ENCODE measurements around the gene VENTX. TPM values are rescaled to one million over a fixed set of nuclear protein-coding genes. Genes with fewer than 3 reads are reported as not detected.

Gene VENTX
- polyA plus RNA-seq, 1 donor (not counting 4 experiments of a cell fraction or from before 2014, with no cell fraction given) = not detected

DNA sequence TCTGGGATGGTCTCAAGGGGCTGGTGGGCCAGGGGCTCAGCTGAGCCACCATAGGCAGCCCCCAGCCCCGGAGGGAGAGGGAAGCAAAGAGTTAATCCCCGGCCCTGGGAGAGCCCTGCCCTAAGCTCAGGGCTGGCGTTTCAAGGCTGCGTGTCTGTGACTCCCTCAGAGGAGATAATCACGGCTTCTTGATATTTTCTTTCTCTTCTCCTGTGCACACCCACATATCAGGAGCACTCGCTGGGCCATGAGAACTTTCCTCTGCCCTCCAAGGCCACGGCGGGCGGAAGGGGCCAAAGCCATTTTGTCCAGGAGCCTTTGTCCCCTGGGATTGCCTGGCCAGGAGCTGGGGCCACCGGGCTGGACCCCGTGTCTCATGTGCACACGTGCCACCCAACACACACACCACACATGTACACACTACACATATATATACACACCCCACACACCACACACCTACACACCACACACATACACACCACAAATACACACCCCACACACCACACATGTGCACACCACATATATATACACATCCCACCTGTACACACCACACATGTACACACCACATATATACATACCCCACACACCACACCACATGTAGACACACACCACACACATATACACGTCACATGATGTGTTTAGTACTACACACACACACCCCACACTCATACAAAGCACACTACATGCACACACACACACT, 16.9 kb downstream of the VENTX start:
- H3K79me2 ChIP-seq (ENCODE audit: control insufficient read depth, insufficient read depth, low read length) = no peaks in the 10 kb centered on the region
- no peak overlapping the region for H3K27ac ChIP-seq (ENCODE audit: control insufficient read depth, insufficient read depth, low read length)
- no peak for DNase-seq (ENCODE audit: low read depth, low spot score)
- H3K9ac ChIP-seq (ENCODE audit: control insufficient read depth, extremely low read depth, insufficient read depth, low read length) = no peak overlapping the region
- H2AFZ ChIP-seq (ENCODE audit: control insufficient read depth, low read length) = no peak overlapping the region
- peaks cover 26% of the 10 kb centered on the region for H3K4me1 ChIP-seq (ENCODE audit: control insufficient read depth, extremely low read depth, insufficient read depth, low read length)
- H3K4me2 ChIP-seq (ENCODE audit: control insufficient read depth, extremely low read depth, insufficient read depth, low read depth, low read length) = no peak overlapping the region
- peaks cover 11% of the 10 kb centered on the region for H3K27me3 ChIP-seq (ENCODE audit: control insufficient read depth, extremely low read depth, insufficient read depth, low read length)
- no peaks in the 10 kb centered on the region for H3K9me3 ChIP-seq (ENCODE audit: control insufficient read depth, low read depth, low read length)
- TF ChIP-seq, protein P1, sequence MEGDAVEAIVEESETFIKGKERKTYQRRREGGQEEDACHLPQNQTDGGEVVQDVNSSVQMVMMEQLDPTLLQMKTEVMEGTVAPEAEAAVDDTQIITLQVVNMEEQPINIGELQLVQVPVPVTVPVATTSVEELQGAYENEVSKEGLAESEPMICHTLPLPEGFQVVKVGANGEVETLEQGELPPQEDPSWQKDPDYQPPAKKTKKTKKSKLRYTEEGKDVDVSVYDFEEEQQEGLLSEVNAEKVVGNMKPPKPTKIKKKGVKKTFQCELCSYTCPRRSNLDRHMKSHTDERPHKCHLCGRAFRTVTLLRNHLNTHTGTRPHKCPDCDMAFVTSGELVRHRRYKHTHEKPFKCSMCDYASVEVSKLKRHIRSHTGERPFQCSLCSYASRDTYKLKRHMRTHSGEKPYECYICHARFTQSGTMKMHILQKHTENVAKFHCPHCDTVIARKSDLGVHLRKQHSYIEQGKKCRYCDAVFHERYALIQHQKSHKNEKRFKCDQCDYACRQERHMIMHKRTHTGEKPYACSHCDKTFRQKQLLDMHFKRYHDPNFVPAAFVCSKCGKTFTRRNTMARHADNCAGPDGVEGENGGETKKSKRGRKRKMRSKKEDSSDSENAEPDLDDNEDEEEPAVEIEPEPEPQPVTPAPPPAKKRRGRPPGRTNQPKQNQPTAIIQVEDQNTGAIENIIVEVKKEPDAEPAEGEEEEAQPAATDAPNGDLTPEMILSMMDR (optimal IDR thresholded peaks at IDR 0.05 in 1 of 3, IDR thresholded peaks at IDR 0.05 in 1 of 3, conservative IDR thresholded peaks at IDR 0.05 in 1 of 3; ENCODE audit: extremely low read depth in 1 of 3, insufficient read depth in 2 of 3, low read length in 3 of 3) = no peak
- no peak for TF ChIP-seq EZH2 (IDR thresholded peaks at IDR 0.05; ENCODE audit: low read length)
- H4K20me1 ChIP-seq (ENCODE audit: control insufficient read depth, extremely low read depth, insufficient read depth, low read length) = no peaks in the 10 kb centered on the region
- dilution Hi-C loops (cut with MboI; ENCODE audit: extremely low pct_ligation_motif_present, low sequenced_read_pairs) = no loop called here
- H3K9me1 ChIP-seq (ENCODE audit: control insufficient read depth, extremely low read depth, insufficient read depth, low read length) = no peaks in the 10 kb centered on the region
- H3K4me3 ChIP-seq (ENCODE audit: control insufficient read depth in 2 of 3, extremely low read depth in 1 of 3, insufficient read depth in 2 of 3, low read depth in 1 of 3, low read length in 3 of 3) = no peak overlapping the region
- no peaks in the 10 kb centered on the region for H3K36me3 ChIP-seq (ENCODE audit: control insufficient read depth in 2 of 2, extremely low read depth in 1 of 2, insufficient read depth in 2 of 2, low read length in 2 of 2)
- no peak for FAIRE-seq

DNA sequence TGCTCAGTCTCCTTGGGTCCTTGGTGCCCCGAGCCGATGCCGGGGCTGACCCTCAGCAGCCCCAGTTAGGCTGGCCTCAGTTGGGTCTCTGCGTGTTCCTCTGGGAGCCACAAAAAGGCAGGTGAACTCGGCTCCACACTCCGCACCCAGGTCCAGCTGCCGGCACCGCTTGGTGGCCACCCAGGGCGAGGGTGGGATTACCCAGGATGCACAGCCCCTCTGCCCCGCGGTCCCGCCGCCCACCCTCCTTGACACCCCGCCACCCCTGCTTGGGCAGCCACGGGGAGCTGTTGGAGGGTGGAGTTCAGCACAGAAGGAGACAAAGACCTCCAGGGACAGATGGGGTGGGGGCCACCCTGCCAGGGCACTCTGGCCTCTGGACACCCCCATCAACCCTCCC, 17.7 kb downstream of the VENTX start:
- no peaks in the 10 kb centered on the region for H3K9me3 ChIP-seq (ENCODE audit: control insufficient read depth, low read depth, low read length)
- DNase-seq (ENCODE audit: low read depth, low spot score) (no peak), FAIRE-seq (no peak)
- H4K20me1 ChIP-seq (ENCODE audit: control insufficient read depth, extremely low read depth, insufficient read depth, low read length) = no peaks in the 10 kb centered on the region
- H3K9me1 ChIP-seq (ENCODE audit: control insufficient read depth, extremely low read depth, insufficient read depth, low read length) = no peaks in the 10 kb centered on the region
- no peaks in the 10 kb centered on the region for H3K36me3 ChIP-seq (ENCODE audit: control insufficient read depth in 2 of 2, extremely low read depth in 1 of 2, insufficient read depth in 2 of 2, low read length in 2 of 2)
- TF ChIP-seq, protein P1 (optimal IDR thresholded peaks at IDR 0.05 in 1 of 3, IDR thresholded peaks at IDR 0.05 in 1 of 3, conservative IDR thresholded peaks at IDR 0.05 in 1 of 3; ENCODE audit: extremely low read depth in 1 of 3, insufficient read depth in 2 of 3, low read length in 3 of 3) = no peak
- no peak overlapping the region for H3K27ac ChIP-seq (ENCODE audit: control insufficient read depth, insufficient read depth, low read length)
- H3K4me1 ChIP-seq (ENCODE audit: control insufficient read depth, extremely low read depth, insufficient read depth, low read length) = peaks cover 33% of the 10 kb centered on the region
- H3K79me2 ChIP-seq (ENCODE audit: control insufficient read depth, insufficient read depth, low read length) = no peaks in the 10 kb centered on the region
- H3K9ac ChIP-seq (ENCODE audit: control insufficient read depth, extremely low read depth, insufficient read depth, low read length) = no peak overlapping the region
- no peak overlapping the region for H3K4me2 ChIP-seq (ENCODE audit: control insufficient read depth, extremely low read depth, insufficient read depth, low read depth, low read length)
- no peak overlapping the region for H3K4me3 ChIP-seq (ENCODE audit: control insufficient read depth in 2 of 3, extremely low read depth in 1 of 3, insufficient read depth in 2 of 3, low read depth in 1 of 3, low read length in 3 of 3)
- peaks cover 7% of the 10 kb centered on the region for H3K27me3 ChIP-seq (ENCODE audit: control insufficient read depth, extremely low read depth, insufficient read depth, low read length)
- H2AFZ ChIP-seq (ENCODE audit: control insufficient read depth, low read length) = no peak overlapping the region
- dilution Hi-C loops (cut with MboI; ENCODE audit: extremely low pct_ligation_motif_present, low sequenced_read_pairs) = no loop called here
